Measurements from ENCODE around the gene RPA3. TPM values are rescaled to one million over a fixed set of nuclear protein-coding genes. Genes with fewer than 3 reads are reported as not detected.

Gene RPA3
- total RNA-seq, 3 donors from 2014 or later (not counting 1 experiment from before 2014, with no cell fraction given) = 14.2 to 25.9 (median 22.6) TPM

DNA sequence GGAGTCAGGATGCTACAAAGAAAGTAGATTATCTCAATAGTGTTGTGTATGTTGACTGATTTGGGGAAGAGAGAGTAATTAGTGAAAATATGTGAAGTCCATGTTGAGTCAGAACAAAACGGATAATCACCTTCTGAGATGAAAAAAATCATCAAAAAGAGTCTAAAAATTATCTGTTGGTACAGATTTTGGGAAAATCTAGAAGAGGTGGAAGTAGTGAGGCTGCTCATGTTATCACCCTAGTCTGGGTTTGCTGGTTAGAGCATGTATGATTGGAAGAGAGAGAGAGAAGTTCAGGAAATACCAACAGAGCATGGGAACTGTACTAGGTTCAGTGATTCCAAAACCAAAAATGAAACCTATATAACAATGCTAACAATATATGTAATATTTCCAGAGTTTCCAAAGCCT is 12.3 kb downstream of the RPA3 start:
- H3K27ac ChIP-seq (ENCODE audit: low read length) = no peak overlapping the region
- no peaks in the 10 kb centered on the region for H3K36me3 Mint-ChIP-seq
- H3K4me3 ChIP-seq (ENCODE audit: low read length) = no peak overlapping the region
- no peaks in the 10 kb centered on the region for H3K36me3 ChIP-seq (ENCODE audit: control insufficient read depth, insufficient read depth, low read length)
- 64% methylated on average over 1 of the region's 1 CpG for WGBS (ENCODE audit: insufficient coverage)
- no peaks in the 10 kb centered on the region for H3K9me3 ChIP-seq (ENCODE audit: control insufficient read depth, insufficient read depth, low read length)
- no peaks in the 10 kb centered on the region for H3K27me3 Mint-ChIP-seq (ENCODE audit: low read depth in 2 of 2)
- TF ChIP-seq, protein P1, sequence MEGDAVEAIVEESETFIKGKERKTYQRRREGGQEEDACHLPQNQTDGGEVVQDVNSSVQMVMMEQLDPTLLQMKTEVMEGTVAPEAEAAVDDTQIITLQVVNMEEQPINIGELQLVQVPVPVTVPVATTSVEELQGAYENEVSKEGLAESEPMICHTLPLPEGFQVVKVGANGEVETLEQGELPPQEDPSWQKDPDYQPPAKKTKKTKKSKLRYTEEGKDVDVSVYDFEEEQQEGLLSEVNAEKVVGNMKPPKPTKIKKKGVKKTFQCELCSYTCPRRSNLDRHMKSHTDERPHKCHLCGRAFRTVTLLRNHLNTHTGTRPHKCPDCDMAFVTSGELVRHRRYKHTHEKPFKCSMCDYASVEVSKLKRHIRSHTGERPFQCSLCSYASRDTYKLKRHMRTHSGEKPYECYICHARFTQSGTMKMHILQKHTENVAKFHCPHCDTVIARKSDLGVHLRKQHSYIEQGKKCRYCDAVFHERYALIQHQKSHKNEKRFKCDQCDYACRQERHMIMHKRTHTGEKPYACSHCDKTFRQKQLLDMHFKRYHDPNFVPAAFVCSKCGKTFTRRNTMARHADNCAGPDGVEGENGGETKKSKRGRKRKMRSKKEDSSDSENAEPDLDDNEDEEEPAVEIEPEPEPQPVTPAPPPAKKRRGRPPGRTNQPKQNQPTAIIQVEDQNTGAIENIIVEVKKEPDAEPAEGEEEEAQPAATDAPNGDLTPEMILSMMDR (IDR thresholded peaks at IDR 0.05) = no peak
- H3K4me1 ChIP-seq (ENCODE audit: control insufficient read depth, insufficient read depth, low read length) = no peaks in the 10 kb centered on the region
- no peaks in the 10 kb centered on the region for H3K27me3 ChIP-seq (ENCODE audit: control insufficient read depth, insufficient read depth, low read length)
- DNase-seq (no peak), ATAC-seq (no peak)
- intact Hi-C loops (cut with micrococcal nuclease) = no loop called here
- H3K9me3 Mint-ChIP-seq = no peaks in the 10 kb centered on the region
- no peak overlapping the region for H3K27ac Mint-ChIP-seq
- peaks cover 7 to 13% of the 10 kb centered on the region in 2 donors for H3K4me1 Mint-ChIP-seq
- H3K4me3 Mint-ChIP-seq = no peak overlapping the region

DNA sequence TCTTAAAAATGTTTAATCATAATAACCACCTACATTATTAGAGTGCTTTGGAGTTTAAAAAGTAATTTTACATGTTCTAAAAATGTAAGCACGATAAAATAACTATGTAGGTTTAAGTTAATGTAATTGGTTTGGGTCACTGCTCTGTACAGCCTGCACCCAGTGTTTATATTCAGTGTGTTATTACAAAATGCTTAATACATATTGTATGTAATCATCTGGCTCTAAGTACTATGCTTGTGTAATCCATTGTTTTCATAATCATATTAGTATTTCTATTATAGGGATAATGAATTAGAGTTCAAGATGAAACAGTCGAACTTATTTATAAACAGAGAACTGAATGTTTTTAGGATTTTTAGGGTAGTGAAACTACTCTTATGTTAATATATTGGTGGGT is 13.1 kb downstream of the RPA3 start:
- Mint-ChIP-seq H3K27ac (no peak overlapping the region), H3K36me3 (no peaks in the 10 kb centered on the region), H3K4me1 (peaks cover 7 to 18% of the 10 kb centered on the region in 2 donors), H3K4me3 (no peak overlapping the region), H3K27me3 (ENCODE audit: low read depth in 2 of 2) (no peaks in the 10 kb centered on the region), H3K9me3 (no peaks in the 10 kb centered on the region)
- no CpG with 5 or more reads among the region's 2 CpGs for WGBS (ENCODE audit: insufficient coverage)
- H3K9me3 ChIP-seq (ENCODE audit: control insufficient read depth, insufficient read depth, low read length) = no peaks in the 10 kb centered on the region
- no peaks in the 10 kb centered on the region for H3K36me3 ChIP-seq (ENCODE audit: control insufficient read depth, insufficient read depth, low read length)
- ATAC-seq = no peak
- intact Hi-C loops (cut with micrococcal nuclease) = no loop called here
- no peak overlapping the region for H3K4me3 ChIP-seq (ENCODE audit: low read length)
- no peaks in the 10 kb centered on the region for H3K4me1 ChIP-seq (ENCODE audit: control insufficient read depth, insufficient read depth, low read length)
- no peaks in the 10 kb centered on the region for H3K27me3 ChIP-seq (ENCODE audit: control insufficient read depth, insufficient read depth, low read length)
- TF ChIP-seq, protein P1 (IDR thresholded peaks at IDR 0.05) = no peak
- H3K27ac ChIP-seq (ENCODE audit: low read length) = no peak overlapping the region
- DNase-seq = no peak

DNA sequence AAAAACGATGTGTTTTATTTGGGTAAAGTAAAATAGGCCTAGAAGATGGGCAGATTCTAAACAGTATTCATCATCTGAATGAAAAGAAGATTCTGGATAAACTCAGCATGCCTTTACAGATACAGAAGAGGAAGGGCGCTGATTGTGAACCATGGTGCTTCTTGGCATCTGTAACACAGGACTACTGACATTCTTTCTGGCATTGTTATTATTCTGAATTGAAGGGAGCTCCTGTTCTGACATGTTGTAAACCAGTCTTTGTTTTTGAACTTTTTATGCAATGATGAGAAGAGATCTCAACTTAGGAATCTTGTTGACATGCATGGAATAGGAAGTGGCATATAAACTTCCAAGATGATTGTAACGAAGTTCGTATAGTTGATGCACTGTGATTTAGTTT is 13.5 kb downstream of the RPA3 start:
- intact Hi-C loops (cut with micrococcal nuclease) = no loop called here
- Histone ChIP-seq H3K9me3 (ENCODE audit: control insufficient read depth, insufficient read depth, low read length) (no peaks in the 10 kb centered on the region), H3K36me3 (ENCODE audit: control insufficient read depth, insufficient read depth, low read length) (no peaks in the 10 kb centered on the region), H3K27me3 (ENCODE audit: control insufficient read depth, insufficient read depth, low read length) (no peaks in the 10 kb centered on the region), H3K4me1 (ENCODE audit: control insufficient read depth, insufficient read depth, low read length) (no peaks in the 10 kb centered on the region), H3K4me3 (ENCODE audit: low read length) (no peak overlapping the region), H3K27ac (ENCODE audit: low read length) (no peak overlapping the region)
- 100% methylated on average over 2 of the region's 4 CpGs for WGBS (ENCODE audit: insufficient coverage)
- TF ChIP-seq, protein P1 (IDR thresholded peaks at IDR 0.05) = no peak
- DNase-seq (no peak), ATAC-seq (no peak)
- H3K27me3 Mint-ChIP-seq (ENCODE audit: low read depth in 2 of 2) = no peaks in the 10 kb centered on the region
- H3K4me1 Mint-ChIP-seq = peaks cover 11 to 21% of the 10 kb centered on the region in 2 donors
- H3K36me3 Mint-ChIP-seq = no peaks in the 10 kb centered on the region
- H3K4me3 Mint-ChIP-seq = no peak overlapping the region
- H3K9me3 Mint-ChIP-seq = no peaks in the 10 kb centered on the region
- no peak overlapping the region for H3K27ac Mint-ChIP-seq

DNA sequence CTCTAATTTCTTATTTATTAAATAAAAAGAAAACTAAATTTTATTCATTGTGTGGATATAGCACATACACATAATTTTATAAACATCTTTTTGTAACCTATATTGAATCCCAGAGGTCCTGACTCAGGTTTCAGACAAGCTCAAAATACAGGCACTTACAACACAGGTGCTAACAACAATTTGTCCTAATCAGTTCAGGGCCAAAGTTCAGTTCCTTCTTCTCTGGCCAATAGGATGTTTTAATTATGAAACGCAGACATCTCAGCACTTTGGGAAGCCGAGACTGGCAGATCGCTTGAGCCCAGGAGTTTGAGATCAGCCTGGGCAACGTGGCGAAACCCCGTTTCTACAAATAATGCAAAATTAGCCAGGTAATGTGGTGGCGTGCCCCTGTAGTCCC is 15.0 kb downstream of the RPA3 start:
- no peak for DNase-seq
- Histone ChIP-seq H3K4me1 (ENCODE audit: control insufficient read depth, insufficient read depth, low read length) (no peaks in the 10 kb centered on the region), H3K27ac (ENCODE audit: low read length) (no peak overlapping the region), H3K36me3 (ENCODE audit: control insufficient read depth, insufficient read depth, low read length) (no peaks in the 10 kb centered on the region), H3K4me3 (ENCODE audit: low read length) (no peak overlapping the region), H3K9me3 (ENCODE audit: control insufficient read depth, insufficient read depth, low read length) (no peaks in the 10 kb centered on the region), H3K27me3 (ENCODE audit: control insufficient read depth, insufficient read depth, low read length) (no peaks in the 10 kb centered on the region)
- Mint-ChIP-seq H3K4me1 (peaks cover 16 to 26% of the 10 kb centered on the region in 2 donors), H3K9me3 (no peaks in the 10 kb centered on the region), H3K4me3 (no peak overlapping the region), H3K27me3 (ENCODE audit: low read depth in 2 of 2) (no peaks in the 10 kb centered on the region), H3K36me3 (no peaks in the 10 kb centered on the region), H3K27ac (no peak overlapping the region)
- TF ChIP-seq, protein P1 (IDR thresholded peaks at IDR 0.05) = no peak
- 98% methylated on average over 7 of the region's 7 CpGs for WGBS (ENCODE audit: insufficient coverage)
- ATAC-seq = no peak
- intact Hi-C loops (cut with micrococcal nuclease) = no loop called here
